HG03457 (cell line): Measurements from ENCODE around the gene GRN.
"Not testable (repeated sequence)": the region's sequence is repeated elsewhere in the genome, so short reads cannot be mapped to it uniquely, and the experiment has no call there.

ENCODE experiments used
- ATAC-seq: cut with Tn5 transposase; IDR thresholded peaks from one replicate; pipeline ENCODE4 v1.9.1; 2021; ENCODE audit warnings: moderate number of reproducible peaks; ENCODE audit not compliant: unreplicated experiment

Gene GRN

DNA sequence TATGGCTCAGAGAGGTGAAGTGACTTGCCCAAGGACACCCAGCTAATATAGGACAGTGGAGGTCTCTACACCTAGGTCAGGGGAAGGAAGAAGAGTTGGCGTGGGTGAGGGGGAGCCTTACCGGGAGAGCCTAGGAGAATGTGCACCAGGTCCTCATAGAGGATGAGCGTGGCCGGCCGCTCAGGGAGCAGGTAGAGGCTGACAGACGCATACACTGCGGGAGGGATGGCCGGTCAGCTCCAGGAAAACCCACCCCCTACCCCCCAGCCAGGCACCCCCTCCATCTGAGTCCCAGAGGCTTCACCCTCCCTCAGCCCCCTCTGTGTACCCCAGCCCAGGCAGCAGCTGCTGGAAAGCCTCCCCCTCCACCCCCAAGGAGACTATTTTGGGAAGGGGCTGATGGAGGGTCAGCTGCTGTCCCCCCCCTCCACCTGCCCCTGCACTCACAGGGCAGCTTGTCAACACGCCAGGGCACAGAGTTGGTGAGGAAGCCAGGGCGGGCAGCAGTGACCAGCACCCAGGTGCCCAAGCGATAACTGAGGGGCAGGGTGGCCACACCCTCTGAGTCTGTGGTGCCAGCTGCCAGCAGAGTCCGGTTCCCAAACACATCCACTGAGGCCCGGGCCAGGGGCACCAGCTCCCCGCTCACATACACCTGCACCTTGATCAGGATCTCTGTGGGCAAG lies 14.5 kb downstream of the GRN start:
- no peak for ATAC-seq

DNA sequence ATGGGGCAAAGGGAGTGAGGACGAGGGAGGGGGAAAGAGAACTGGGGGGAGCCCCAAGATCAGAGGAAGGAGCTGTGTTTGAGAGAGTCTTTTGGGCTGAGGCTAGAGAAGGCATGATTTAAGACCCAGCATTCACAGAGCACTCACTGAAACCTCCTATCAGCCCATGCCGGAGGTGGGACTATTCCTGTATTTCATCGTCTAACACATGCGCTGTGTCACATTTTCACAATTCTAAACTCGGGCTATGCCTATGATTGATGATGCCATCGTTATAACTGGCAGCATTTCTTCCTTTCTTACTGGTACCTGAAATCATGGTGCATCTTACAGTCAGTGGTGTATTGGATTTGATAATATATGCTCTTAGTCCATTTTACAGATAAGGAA lies 15.0 kb downstream of the GRN start:
- no peak for ATAC-seq

DNA sequence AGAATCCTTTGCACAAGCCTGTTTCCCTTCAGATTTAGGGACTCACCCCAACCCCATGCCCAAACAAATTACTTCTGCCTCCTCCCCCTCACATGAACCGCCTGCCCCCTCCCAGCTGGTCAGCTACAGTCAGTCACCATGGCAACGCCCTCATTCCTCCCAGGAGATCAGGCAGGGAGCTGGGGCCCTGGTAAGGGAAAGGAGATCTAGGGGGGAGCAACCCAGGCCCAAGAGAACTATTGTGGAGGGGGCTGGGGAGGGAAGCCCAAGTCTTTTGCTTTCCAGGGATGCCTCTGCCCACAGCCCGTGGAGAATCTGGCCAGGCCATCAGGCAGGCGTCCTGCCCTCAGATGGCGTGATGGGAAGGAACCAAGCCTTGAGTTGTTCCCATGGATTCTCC lies 15.7 kb downstream of the GRN start:
- ATAC-seq, result no peak

DNA sequence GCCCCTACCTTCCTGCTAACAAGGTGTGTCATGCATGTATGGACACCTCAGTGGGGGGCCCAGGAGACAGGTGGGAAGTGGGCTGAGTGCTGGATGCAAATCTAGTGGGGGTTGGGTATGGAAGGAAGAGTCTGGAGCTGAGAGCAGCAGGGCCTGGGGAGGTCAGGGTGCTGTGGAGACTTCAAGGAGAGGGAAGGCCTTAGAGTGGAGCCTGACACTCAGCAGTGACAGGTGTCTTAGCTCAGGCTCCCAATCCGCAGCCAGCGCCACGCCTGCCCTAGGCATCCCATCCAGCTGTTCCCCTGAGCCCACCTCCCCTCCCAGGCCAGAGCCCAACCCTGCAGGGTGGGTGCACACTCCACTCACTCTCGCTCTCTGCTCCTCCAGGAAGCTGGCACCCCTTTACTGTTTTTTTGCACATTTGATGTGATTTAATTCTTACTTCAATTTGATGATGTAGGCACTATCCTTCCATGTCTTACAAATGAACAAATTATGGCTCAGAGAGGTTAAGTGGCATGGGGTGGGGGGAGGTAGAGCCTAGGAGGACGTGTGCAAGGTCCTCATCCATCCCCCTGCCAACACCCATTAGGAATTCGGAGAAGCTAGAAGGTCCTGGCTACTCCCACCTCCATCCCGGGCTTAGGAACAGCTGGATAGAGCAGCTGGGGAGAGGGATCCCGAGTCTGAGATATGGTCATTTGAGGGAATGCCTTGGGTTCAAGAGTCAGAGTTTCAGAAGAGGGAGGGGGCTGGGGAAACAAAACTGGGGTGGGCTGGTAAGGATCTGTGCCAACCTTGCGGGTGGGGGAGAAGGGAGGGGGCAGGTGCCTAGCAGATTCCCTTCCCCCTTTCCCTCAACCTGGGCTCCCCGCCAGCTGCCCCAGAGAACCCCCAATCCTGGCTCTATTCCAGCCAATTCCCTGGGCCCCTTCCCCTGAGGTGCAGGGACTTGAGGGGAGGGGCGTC lies 16.5 kb downstream of the GRN start:
- ATAC-seq, result no peak

DNA sequence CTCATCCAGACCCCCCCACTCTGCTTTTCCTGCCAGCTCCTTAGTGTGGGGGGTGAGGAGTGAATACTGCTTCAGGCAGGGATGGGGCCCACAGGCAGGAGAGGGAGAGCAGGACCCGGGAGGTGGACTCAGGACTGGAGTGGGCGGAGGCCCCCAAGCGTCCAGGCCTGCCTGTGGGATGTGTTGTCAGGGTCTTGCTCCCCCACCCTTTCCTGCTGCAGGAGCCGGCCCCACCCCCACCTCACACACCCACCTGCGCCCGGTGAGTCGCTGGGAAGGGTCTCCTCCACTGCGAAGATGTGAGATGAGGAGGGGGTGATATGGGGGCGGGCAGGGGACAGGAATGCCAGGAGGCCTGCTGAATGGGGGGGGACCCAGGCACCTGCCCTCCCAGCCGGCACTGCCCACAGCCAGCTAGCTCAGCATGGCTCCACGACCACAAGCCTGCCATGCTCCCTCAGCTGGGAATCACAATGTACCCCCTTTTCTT lies 17.4 kb downstream of the GRN start:
- ATAC-seq, result no peak

DNA sequence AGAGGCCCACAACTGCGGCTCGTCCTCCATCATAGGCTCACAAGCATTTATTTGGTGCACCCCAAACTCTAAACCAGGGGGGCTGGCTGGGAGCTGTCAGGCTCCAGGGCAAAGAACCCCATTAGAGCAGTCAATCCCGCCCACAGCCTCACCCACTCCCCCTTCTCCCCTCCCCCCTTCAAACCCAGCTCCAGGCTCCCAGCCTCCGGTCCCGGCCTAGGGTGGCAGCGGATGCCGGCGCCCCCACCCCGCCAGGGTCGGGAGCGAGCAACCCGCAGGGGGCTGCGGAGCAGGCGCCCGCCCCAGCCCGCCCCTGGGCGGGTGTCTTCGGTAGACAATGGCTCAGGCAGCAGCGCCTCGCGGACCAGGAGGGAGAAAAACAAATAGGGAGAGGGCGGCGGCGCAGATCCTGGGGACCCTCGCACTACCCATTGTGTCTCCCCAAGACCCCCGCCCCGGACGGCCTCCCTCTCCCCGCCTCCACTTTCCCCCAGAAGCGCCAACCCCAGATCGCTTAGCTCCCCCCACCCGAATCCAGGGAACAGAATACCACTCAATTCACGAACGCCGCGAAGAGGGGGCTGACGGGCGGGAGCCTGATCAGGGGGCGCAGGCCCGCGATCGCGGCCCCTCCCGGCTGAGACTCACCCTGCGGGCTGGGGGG lies 18.0 kb downstream of the GRN start:
- no peak for ATAC-seq

DNA sequence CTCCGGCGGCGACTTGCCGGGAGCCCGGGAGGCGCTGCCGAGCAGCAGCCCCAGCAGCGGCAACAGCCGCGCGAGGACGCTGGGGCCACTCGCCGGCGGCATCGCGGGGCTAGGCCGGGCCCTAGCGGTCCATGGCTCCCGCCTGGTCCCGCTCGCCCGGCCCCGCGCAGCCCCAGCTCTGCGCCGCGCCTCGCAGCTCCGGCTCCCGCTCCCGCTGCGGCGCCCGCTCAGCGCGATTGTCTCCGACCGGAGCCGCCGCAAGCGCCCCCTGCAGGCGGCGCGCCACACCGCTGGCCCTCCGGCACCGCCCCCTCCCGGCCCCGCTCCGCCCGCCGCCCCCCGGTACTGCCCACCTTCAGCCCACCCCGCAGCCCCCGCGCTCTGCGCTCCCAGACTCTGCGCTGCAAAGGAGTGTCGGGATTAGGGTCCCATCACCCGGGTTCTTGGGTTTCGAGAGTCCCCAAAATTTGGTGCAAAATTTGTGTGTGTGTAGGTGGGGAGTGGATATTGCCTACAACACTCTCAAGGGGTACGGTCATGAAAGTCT lies 18.6 kb downstream of the GRN start, which contains the start of gene FAM171A2:
FAM171A2 (minus strand) TSS at position 241 of the 547 bp plus-strand sequence; CDS start at position 102, 139 bp downstream.
- no peak for ATAC-seq

DNA sequence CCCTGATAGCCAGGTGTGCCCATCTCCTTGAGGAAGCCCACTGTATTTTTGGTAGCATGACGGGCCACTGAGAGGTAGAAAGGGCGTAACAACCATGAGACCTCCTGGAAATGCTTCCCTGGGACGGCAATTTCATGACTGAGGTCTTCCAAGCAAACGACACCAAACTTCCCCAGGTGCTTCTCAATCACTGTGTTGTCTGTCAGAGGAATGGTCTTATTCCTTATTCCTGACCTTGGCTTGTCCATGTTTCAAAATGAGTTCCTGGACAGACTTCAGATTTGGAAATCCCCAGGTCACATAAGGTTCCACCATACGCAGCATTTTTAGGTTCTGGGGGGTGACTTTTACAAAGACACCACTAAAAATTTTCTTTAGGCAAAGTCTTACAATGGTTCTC lies 19.9 kb downstream of the GRN start:
- not testable (repeated sequence) for ATAC-seq

DNA sequence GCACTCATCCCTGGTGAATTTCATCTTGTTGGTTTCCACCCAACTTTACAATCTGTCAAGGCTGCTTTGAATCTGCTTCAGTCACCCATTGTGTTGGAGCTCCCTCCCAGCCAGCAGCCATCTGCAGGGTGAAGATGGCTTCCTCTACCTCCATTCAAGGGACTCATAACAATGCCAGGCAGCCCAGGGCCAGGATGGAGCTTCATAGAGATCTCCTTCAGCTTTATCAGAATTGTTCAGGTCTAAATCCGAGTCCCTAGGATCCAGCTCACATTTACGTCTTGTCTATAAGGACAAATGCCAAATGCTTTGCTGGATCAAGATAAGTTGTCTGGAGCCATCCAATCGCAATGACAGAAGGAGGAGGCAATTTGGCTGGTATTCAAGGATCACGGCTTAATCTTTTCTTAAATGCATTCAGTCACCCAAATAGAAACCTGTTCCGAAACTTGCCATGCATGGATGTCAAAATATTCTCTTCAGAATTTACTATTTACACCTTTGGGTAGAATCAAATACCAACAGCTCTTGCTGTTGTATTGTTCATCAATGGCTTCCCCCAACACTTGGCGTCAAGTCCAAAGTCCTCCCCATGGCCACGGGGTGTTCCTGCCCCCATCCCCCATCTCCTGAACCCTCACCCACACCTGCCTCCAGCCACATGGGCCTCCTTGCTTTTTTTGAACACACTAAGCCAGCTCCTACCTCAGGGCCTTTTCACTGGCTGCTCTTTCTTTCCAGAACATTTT lies 22.3 kb downstream of the GRN start:
- ATAC-seq, result no peak

DNA sequence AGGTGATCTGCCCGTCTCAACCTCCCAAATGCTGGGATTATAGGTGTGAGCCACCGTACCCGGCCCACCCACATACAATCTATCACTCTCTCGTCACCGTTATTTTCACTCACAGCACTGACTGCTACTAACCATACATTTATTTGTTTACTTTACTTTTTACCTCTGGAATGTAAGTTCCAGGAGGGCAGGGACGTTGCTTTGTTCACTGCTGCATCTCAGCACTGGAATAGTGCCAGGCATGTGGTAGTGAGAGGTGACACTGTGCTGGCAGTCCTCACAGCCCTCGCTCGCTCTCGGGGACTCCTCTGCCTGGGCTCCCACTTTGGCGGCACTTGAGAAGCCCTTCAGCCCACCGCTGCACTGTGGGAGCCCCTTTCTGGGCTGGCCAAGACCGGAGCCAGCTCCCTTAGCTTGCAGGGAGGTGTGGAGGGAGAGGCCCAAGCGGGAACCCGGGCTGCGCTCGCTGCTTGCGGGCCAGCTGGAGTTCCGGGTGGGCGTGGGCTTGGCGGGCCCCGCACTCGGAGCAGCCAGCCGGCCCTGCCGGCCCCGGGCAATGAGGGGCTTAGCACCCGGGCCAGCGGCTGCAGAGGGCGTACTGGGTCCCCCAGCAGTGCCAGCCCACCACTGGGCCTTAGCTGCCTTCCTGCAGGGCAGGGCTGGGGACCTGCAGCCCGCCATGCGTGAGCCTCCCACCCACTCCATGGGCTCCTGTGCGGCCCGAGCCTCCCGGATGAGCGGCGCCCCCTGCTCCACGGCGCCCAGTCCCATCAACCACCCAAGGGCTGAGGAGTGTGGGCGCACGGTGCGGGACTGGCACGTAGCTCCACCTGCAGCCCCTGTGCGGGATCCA lies 23.5 kb downstream of the GRN start:
- not testable (repeated sequence) for ATAC-seq

DNA sequence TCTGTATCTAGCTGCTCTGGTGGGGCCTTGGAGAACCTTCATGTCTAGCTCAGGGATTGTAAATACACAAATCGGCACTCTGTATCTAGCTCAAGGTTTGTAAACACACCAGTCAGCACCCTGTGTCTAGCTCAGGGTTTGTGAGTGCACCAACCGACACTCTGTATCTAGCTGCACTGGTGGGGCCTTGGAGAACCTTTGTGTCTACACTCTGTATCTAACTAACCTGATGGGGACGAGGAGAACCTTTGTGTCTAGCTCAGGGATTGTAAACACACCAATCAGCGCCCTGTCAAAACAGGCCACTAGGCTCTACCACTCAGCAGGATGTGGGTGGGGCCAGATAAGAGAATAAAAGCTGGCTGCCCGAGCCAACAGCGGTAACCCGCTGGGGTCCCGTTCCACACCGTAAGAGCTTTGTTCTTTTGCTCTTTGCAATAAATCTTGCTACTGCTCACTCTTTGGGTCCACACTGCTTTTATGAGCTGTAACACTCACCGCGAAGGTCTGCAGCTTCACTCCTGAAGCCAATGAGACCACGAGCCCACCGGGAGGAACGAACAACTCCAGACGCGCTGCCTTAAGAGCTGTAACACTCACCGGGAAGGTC lies 24.4 kb downstream of the GRN start:
- ATAC-seq, result not testable (repeated sequence)

DNA sequence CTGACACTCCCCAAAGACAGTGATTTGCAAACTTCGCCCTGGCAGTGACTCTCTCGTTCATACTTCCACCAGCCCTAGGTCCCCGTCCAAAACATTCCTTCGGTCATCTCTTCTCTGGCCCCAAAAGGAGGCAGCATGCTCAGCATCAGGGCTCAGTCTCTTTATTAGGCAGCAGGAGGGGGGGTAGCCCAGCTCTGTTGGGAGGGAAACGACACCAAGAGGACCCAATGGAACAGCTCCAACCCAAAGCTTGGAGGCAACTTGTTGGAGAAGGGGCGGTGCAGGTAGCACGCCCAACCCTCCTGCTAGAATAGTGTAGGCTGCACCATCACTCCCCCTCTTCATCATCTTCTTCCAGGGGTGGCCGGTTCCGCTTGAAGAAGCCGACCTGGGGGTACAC lies 26.9 kb downstream of the GRN start:
- no peak for ATAC-seq

DNA sequence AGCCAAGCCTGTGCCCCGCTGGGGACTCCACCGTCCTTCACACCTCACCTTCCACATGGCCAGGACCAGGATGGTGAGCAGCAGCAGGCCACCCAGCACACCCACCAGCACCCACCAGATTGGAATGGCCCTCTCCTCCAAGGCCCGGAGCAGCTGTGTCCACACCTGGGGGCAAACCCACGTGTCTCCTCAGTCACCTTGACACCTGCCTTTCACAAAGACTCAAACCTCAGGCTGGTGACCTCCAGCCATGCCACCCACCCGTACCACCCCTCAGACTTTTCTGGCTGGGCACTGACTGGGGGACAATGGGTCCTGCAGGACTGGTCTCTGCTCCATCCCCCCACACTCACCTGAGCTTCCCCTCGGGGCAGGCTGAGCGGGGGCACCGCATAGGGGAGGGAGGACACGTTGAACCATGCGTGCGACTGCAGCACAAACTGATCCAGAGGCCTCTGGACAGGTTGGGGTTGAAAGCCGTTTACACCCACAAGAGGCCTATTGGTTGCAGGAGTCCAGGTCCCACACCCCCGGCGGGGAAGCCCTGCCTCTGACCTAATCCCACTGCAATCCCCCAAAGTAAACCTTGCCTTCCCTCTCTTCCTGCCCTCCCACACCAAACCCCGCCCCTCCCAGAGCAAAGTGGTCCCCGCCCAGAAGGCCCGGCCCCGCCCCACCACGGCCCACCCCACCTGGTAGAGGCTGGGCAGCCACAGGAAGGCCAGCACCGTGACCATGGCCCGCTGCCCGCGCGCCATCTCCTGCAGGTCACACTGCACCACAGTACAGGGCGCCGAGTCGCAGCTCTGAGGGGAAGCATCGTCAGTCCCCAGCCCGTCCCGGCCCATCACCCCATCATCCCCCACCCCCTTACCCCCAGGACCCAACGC lies 29.4 kb downstream of the GRN start:
- no peak for ATAC-seq

DNA sequence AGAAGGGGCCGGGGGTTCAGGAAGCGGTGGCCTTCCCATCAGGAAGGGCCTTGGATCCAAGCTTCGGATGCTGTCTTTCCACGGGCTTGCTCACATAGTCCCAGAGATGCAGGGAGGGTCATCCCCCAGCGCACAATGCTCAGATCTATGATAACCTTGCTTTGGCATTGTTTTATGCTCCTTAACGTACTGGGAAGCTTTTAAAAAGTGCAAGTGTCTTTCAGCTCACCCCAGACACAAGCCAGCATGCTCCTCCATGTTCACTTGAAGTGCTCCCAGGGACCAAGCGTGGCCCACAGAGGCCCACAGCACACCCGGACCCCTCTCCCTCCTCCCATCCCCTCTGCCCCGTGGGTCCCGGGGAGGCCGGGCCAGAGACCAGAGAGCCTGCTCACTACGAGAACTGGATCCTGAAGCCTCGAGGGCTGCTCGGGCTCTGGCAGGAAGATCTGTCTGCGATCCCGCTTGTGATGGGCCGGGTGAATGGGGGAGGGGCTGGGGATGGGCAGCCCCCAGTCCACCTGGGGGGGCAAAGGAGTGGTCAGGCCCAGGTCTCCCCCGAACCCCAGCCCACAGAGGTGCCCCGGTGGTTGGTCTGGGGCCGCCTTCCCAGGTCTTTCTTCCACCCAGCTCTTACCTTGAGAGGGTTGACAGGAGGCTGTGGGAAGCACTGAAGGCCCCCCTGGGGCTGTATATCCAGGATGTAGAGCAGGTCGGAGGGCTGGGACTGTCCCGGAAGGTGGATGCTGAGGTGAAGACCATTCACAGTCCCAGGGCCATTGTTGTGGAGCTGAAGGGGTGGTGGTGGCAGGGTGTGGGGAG lies 30.3 kb downstream of the GRN start:
- ATAC-seq, result no peak

DNA sequence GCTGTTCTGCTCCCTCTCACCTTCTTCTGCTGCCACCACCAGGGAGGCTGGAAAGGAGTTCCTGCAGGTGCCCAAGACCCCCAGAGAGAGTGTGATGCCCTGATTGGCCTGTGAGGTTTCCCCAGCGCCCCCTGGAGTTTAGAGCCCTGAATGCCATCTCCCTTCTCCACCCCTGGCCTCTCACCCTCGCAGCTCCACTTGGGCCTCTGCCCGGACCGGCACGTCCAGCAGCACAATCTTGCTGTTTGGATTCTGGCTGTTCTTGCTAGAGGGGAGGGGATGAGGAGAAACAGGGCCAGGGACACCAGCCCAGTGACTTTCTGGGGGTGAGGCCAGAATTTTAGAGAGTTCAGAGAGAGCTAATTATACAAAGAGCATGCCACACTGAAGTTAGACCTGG lies 31.0 kb downstream of the GRN start:
- no peak for ATAC-seq

DNA sequence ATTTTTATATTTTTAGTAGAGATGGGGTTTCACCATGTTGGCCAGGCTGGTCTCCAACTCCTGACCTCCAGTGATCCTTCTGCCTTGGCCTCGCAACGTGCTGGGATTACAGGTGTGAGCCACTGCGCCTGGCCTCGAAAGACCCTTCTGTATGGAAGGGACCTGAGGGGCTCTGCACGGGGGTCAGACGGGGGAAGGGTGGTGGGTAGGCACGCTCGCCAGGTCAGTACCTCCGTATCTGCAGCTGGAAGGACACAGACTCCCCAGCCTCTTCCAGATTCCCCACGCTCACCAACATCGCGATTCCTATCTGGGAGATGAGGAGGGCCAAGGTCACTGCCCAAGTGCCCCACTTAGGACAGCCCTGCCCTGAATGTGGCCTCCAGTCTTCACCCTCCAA lies 31.7 kb downstream of the GRN start:
- no peak for ATAC-seq

DNA sequence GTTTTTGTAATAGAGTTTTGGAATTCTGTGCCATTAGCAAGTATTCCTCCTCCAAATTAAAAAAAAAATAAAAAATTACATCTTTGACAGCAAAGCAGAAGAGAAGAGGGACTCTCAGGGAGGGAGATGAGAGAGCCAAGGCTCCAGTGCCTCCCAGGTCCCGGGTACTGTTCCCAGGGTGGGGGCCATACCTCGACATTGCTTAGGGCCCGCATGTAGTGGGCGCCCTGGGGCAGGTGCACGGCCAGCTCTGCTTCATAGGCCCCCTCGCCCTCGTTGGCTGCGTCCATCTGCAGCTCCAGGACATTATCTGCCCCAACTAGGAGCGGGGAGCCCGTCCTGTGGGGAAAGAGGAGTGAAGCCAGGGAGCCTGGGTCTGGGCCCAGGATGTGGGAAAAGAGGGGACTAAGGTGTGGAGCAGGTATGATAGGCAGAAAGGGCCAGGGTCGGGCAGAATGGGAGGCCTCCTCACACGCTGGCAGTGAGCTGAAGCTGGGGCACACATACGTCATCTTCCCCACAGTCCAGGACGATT lies 33.1 kb downstream of the GRN start:
- ATAC-seq, result no peak
